Measurements from ENCODE around the gene FCAMR. TPM values are rescaled to one million over a fixed set of nuclear protein-coding genes. Genes with fewer than 3 reads are reported as not detected.

FCAMR gene
- 1 to 10 TPM in 2 of 4 donors, under 1 TPM in 2; 0.54 to 4.5 (median 0.91) TPM for polyA plus RNA-seq
- long read RNA-seq, donor 1, result 0 reads
- long read RNA-seq, donor 2, result 0 reads
- long read RNA-seq, donor 3, result 0 reads
- long read RNA-seq, donor 4, result 0 reads
- long read RNA-seq, donor 5, result 0 reads
- long read RNA-seq, donor 6, result 0 reads
- long read RNA-seq, donor 7, result 0 reads
- long read RNA-seq, donor 8, result 0 reads
- long read RNA-seq, donor 9, partial matches to known transcripts, result 0 of 1 reads
- long read RNA-seq, donor 9, other reads (novel, unspliced or antisense), result 0 of 1 reads
- long read RNA-seq, donor 10, result 0 reads

- Histone ChIP-seq H3K9me3 (ENCODE audit: control insufficient read depth in 2 of 2, insufficient read depth in 1 of 2, low read depth in 1 of 2, low read length in 1 of 2) (no peaks in the 10 kb centered on the region), H3K27me3 (ENCODE audit: control insufficient read depth in 3 of 3, insufficient read depth in 3 of 3, low read length in 3 of 3) (no peaks in the 10 kb centered on the region), H3K4me1 (ENCODE audit: control insufficient read depth in 3 of 3, insufficient read depth in 2 of 3, low read depth in 1 of 3, low read length in 2 of 3) (peaks cover 31 to 87% (median 36%) of the 10 kb centered on the region in 3 donors), H3K4me3 (ENCODE audit: low read depth in 1 of 3, low read length in 3 of 3) (no peak within 1 kb of the TSS), H3K36me3 (ENCODE audit: control insufficient read depth in 3 of 3, insufficient read depth in 2 of 3, low read depth in 1 of 3, low read length in 3 of 3) (peaks cover 0 to 2% (median 0%) of the 10 kb centered on the region in 3 donors), H3K27ac (ENCODE audit: low read depth in 1 of 3, low read length in 2 of 3) (peak within 1 kb of the TSS; percentile 60 to 87 (median 83))
- WGBS, 3 donors, result 31 to 59% (median 36%) methylated on average over 2 of the region's 2 CpGs
- FAIRE-seq (no peak), DNase-seq (no peak)
Observed at GRCh38 chr1:206970446-206970845, at the start of gene FCAMR. Gene FCAMR (minus strand): TSS chr1:206970460. CDS start chr1:206970125, 335 bp downstream.

DNA sequence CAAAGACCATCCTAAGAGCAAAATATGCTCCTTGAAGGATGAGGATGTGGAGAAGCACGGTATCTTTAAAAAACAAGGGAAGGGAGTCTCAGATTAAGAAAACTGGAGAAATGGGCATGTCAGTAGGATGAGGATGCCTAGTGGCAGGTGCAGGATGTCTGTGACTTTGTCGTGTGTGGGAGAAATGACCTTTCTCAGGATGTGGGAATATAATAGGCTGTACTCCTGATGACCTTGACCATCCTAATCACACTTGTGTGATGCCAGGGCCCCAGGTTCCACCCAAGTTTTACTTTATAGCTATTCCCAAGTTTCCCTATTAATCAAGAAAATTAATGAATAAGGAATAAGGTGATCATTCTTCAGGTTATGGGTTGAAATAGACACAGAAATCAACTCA, 49.4 kb upstream of the FCAMR start:
- no peak for FAIRE-seq
- Histone ChIP-seq H3K27ac (ENCODE audit: low read depth in 1 of 3, low read length in 2 of 3) (peak overlapping the region in 1 of 3 donors; percentile 78), H3K4me3 (ENCODE audit: low read depth in 1 of 3, low read length in 3 of 3) (no peak overlapping the region), H3K27me3 (ENCODE audit: control insufficient read depth in 3 of 3, insufficient read depth in 3 of 3, low read length in 3 of 3) (no peaks in the 10 kb centered on the region), H3K4me1 (ENCODE audit: control insufficient read depth in 3 of 3, insufficient read depth in 2 of 3, low read depth in 1 of 3, low read length in 2 of 3) (peaks cover 14 to 53% (median 16%) of the 10 kb centered on the region in 3 donors), H3K36me3 (ENCODE audit: control insufficient read depth in 3 of 3, insufficient read depth in 2 of 3, low read depth in 1 of 3, low read length in 3 of 3) (peaks cover 0 to 49% (median 16%) of the 10 kb centered on the region in 3 donors), H3K9me3 (ENCODE audit: control insufficient read depth in 2 of 2, insufficient read depth in 1 of 2, low read depth in 1 of 2, low read length in 1 of 2) (no peaks in the 10 kb centered on the region)
- WGBS, 3 donors, result 44 to 58% (median 54%) methylated on average over 2 of the region's 2 CpGs
- DNase-seq, result no peak

DNA sequence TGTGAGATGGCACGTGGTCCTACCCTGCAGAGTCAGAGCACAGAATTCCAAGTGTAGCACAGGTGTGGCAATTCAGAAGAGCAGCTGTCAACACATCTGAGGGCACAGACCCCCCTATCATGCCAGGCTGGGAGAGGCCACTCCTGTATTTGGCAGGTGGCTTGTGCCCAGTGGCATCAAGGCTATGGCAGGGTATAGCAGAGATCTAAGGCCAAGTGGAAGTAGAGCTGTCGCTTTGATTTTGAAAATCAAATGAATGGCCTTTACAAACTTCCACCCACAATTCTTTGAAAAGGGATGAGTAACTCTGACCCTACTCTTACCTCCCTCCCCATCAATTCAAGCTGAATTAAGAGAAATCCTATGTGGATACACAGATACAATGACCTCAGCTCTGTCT, 48.9 kb upstream of the FCAMR start:
- no peak for DNase-seq
- Histone ChIP-seq H3K27me3 (ENCODE audit: control insufficient read depth in 3 of 3, insufficient read depth in 3 of 3, low read length in 3 of 3) (no peaks in the 10 kb centered on the region), H3K36me3 (ENCODE audit: control insufficient read depth in 3 of 3, insufficient read depth in 2 of 3, low read depth in 1 of 3, low read length in 3 of 3) (peaks cover 0 to 44% (median 16%) of the 10 kb centered on the region in 3 donors), H3K4me1 (ENCODE audit: control insufficient read depth in 3 of 3, insufficient read depth in 2 of 3, low read depth in 1 of 3, low read length in 2 of 3) (peaks cover 10 to 48% (median 16%) of the 10 kb centered on the region in 3 donors), H3K9me3 (ENCODE audit: control insufficient read depth in 2 of 2, insufficient read depth in 1 of 2, low read depth in 1 of 2, low read length in 1 of 2) (no peaks in the 10 kb centered on the region), H3K4me3 (ENCODE audit: low read depth in 1 of 3, low read length in 3 of 3) (no peak overlapping the region), H3K27ac (ENCODE audit: low read depth in 1 of 3, low read length in 2 of 3) (peak overlapping the region in 2 of 3 donors; percentile 28 to 78)
- no peak for FAIRE-seq
- 90 to 92% (median 91%) methylated on average over 2 of the region's 2 CpGs for WGBS, 3 donors

DNA sequence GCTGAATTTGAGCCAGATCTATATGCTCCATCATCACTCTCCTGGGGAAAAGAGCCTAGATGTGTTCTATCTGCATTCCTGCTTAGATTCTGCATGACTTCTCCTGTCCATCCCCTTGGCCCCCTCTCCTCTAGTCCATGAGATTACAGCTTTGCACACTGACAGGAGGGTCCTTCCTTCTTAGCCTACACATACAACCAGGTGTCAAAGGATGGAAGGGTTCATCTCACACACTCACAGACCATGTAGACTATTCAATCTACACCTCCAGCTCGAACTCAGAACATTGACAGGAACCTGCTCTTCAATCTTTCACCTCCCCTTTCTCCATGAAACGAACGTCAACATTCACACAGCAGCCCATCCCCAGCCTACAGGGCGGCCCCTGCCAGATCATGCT, 48.4 kb upstream of the FCAMR start:
- H3K27ac ChIP-seq (ENCODE audit: low read depth in 1 of 3, low read length in 2 of 3), result peak overlapping the region in 2 of 3 donors; percentile 50 to 78
- H3K36me3 ChIP-seq (ENCODE audit: control insufficient read depth in 3 of 3, insufficient read depth in 2 of 3, low read depth in 1 of 3, low read length in 3 of 3), result peaks cover 0 to 41% (median 13%) of the 10 kb centered on the region in 3 donors
- DNase-seq (no peak), FAIRE-seq (no peak)
- H3K4me3 ChIP-seq (ENCODE audit: low read depth in 1 of 3, low read length in 3 of 3), result no peak overlapping the region
- H3K27me3 ChIP-seq (ENCODE audit: control insufficient read depth in 3 of 3, insufficient read depth in 3 of 3, low read length in 3 of 3), result no peaks in the 10 kb centered on the region
- WGBS, 3 donors, result 78 to 85% (median 80%) methylated on average over 4 of the region's 4 CpGs
- no peaks in the 10 kb centered on the region for H3K9me3 ChIP-seq (ENCODE audit: control insufficient read depth in 2 of 2, insufficient read depth in 1 of 2, low read depth in 1 of 2, low read length in 1 of 2)
- H3K4me1 ChIP-seq (ENCODE audit: control insufficient read depth in 3 of 3, insufficient read depth in 2 of 3, low read depth in 1 of 3, low read length in 2 of 3), result peaks cover 9 to 44% (median 11%) of the 10 kb centered on the region in 3 donors

DNA sequence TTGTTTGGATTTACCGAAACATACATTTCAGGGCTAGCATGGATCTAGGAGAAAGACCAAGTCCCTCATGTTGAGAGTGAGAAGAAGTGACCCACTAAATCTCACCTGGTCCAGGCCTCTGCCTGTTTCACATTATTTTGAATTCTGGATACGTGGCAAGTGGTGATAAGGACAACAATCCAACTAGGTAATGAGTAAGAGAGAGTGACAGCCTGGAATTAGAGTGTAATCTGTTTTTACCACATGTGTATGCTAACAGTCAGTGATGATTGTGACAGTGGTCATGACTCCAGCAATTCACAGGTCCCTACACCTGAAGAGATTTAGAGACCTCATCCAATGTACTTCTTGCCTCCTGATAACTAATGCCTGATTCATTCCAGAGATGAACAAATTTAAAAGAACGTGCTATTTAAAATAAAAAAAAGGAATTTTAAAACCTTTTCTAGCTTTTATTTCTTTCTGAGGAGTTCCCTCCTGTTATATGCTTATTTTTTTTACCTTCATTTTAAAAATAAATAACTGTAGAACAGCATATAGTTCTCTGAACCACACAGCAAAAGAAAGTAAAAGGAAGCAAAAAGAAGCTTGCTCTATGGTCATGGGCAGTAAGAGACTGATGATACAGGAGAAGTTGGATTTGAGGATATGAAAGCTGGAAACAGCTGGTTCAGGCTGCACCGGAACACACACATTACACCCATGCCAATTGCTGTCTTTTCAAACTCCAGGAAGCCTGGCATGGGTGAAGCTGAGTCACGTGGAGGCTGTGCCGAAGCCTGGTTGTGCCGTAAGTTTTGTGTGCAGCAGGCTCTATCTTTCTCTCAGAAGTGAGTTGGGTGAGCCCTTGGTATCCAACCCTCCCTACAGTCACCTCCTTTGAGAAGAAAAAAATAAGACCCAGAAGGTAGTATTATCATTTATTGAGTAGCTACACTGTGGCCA, 47.6 kb upstream of the FCAMR start:
- H3K27ac ChIP-seq (ENCODE audit: low read depth in 1 of 3, low read length in 2 of 3), result peak overlapping the region in 1 of 3 donors; percentile 8
- WGBS, 3 donors, result 29 to 54% (median 38%) methylated on average over 7 of the region's 7 CpGs
- H3K9me3 ChIP-seq (ENCODE audit: control insufficient read depth in 2 of 2, insufficient read depth in 1 of 2, low read depth in 1 of 2, low read length in 1 of 2), result no peaks in the 10 kb centered on the region
- H3K4me1 ChIP-seq (ENCODE audit: control insufficient read depth in 3 of 3, insufficient read depth in 2 of 3, low read depth in 1 of 3, low read length in 2 of 3), result peaks cover 4 to 35% (median 7%) of the 10 kb centered on the region in 3 donors
- DNase-seq (peak; percentile 60 to 61), FAIRE-seq (no peak)
- H3K36me3 ChIP-seq (ENCODE audit: control insufficient read depth in 3 of 3, insufficient read depth in 2 of 3, low read depth in 1 of 3, low read length in 3 of 3), result peaks cover 0 to 33% (median 8%) of the 10 kb centered on the region in 3 donors
- H3K27me3 ChIP-seq (ENCODE audit: control insufficient read depth in 3 of 3, insufficient read depth in 3 of 3, low read length in 3 of 3), result no peaks in the 10 kb centered on the region
- no peak overlapping the region for H3K4me3 ChIP-seq (ENCODE audit: low read depth in 1 of 3, low read length in 3 of 3)

DNA sequence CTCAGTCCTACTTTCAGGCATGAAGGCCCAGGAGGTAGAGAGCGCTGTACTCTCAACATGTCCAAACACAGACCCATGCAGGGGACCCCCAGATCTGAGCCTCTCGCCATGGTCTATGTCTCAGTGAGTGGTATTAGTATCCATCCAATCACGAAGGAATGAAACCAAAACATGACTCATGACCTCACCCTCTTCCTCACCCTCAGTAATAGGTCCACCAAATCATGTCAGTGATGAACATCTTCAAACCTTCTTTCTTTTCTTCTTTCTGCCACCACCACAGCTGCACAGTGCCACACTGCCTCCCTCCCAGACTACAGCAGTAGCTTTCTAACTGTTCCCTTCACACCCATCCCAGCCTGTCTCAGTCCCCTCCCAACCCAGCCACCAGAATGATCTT, 45.5 kb upstream of the FCAMR start:
- Histone ChIP-seq H3K4me3 (ENCODE audit: low read depth in 1 of 3, low read length in 3 of 3) (no peak overlapping the region), H3K36me3 (ENCODE audit: control insufficient read depth in 3 of 3, insufficient read depth in 2 of 3, low read depth in 1 of 3, low read length in 3 of 3) (peaks cover 0 to 12% (median 0%) of the 10 kb centered on the region in 3 donors), H3K4me1 (ENCODE audit: control insufficient read depth in 3 of 3, insufficient read depth in 2 of 3, low read depth in 1 of 3, low read length in 2 of 3) (peaks cover 2 to 18% (median 3%) of the 10 kb centered on the region in 3 donors), H3K9me3 (ENCODE audit: control insufficient read depth in 2 of 2, insufficient read depth in 1 of 2, low read depth in 1 of 2, low read length in 1 of 2) (no peaks in the 10 kb centered on the region), H3K27me3 (ENCODE audit: control insufficient read depth in 3 of 3, insufficient read depth in 3 of 3, low read length in 3 of 3) (no peaks in the 10 kb centered on the region), H3K27ac (ENCODE audit: low read depth in 1 of 3, low read length in 2 of 3) (no peak overlapping the region)
- FAIRE-seq (no peak), DNase-seq (no peak)
- WGBS, 3 donors, result 80 to 86% (median 82%) methylated on average over 3 of the region's 3 CpGs

DNA sequence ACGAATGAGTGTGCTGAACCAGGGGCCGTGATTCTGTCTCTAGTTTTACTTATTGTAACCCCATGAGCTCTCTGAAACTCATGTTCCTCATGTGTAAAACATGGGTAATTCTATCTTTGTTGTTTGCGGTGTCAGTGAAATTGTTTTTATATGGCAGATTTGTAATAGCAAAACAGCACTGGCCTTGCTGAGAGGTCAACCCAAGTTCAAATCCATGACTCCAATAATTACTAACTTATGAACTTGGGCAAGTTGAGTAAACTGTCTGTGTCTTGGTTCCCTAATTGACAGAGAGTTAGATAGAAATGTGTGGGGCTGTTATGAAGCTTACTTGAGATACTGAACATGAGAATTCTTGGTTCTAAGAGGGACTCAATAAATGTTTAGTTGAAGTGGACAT, 44.5 kb upstream of the FCAMR start:
- 76 to 98% (median 85%) methylated on average over 3 of the region's 3 CpGs for WGBS, 3 donors
- no peak for FAIRE-seq

DNA sequence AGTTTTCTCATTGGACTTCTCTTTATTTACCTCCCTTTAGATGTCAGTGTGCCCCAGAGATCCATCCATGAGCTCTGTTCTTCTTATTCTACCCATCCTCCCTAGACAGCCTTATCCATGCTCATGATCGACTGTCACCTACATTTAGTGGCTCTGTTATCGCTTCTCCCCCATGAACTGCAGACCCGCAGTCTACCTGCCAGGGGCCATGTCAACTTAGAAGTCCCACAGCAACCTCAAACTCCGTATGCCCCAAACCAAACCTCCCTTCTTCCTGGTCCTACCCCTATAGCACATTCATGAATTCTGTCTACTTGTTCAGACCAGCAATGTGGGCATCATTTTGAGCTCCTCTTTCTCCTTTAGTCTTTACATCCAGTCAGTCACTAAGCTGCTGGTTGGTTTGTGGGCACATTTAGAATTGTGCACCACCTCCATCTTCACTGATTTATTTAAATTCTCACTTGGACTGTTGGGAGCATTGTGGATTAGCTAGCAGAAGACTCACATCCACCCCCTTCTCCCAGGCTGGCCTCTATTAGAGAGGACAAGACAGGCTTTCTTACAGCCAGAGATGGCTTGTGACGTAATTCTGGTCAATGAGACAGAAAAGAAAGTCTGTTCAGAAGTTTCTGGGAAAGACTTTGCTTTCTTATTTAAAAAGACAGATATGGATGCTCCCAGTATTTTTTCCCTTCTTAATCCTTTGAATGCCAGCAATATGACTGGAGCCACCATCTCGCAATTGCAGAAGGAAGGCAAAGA, 43.2 kb upstream of the FCAMR start:
- 66 to 72% (median 71%) methylated on average over 6 of the region's 6 CpGs for WGBS, 3 donors
- H3K27me3 ChIP-seq (ENCODE audit: control insufficient read depth in 3 of 3, insufficient read depth in 3 of 3, low read length in 3 of 3), result no peaks in the 10 kb centered on the region

More for the DNA sequence above, 44.5 kb upstream of the FCAMR start:
- Histone ChIP-seq H3K4me3 (ENCODE audit: low read depth in 1 of 3, low read length in 3 of 3) (no peak overlapping the region), H3K4me1 (ENCODE audit: control insufficient read depth in 3 of 3, insufficient read depth in 2 of 3, low read depth in 1 of 3, low read length in 2 of 3) (peaks cover 0 to 18% (median 7%) of the 10 kb centered on the region in 3 donors), H3K36me3 (ENCODE audit: control insufficient read depth in 3 of 3, insufficient read depth in 2 of 3, low read depth in 1 of 3, low read length in 3 of 3) (peaks cover 0 to 7% (median 0%) of the 10 kb centered on the region in 3 donors), H3K27ac (ENCODE audit: low read depth in 1 of 3, low read length in 2 of 3) (no peak overlapping the region), H3K9me3 (ENCODE audit: control insufficient read depth in 2 of 2, insufficient read depth in 1 of 2, low read depth in 1 of 2, low read length in 1 of 2) (no peaks in the 10 kb centered on the region), H3K27me3 (ENCODE audit: control insufficient read depth in 3 of 3, insufficient read depth in 3 of 3, low read length in 3 of 3) (no peaks in the 10 kb centered on the region)
- no peak for DNase-seq

More for the DNA sequence above, 43.2 kb upstream of the FCAMR start:
- FAIRE-seq (no peak), DNase-seq (no peak)
- Histone ChIP-seq H3K36me3 (ENCODE audit: control insufficient read depth in 3 of 3, insufficient read depth in 2 of 3, low read depth in 1 of 3, low read length in 3 of 3) (peaks cover 0 to 4% (median 0%) of the 10 kb centered on the region in 3 donors), H3K4me1 (ENCODE audit: control insufficient read depth in 3 of 3, insufficient read depth in 2 of 3, low read depth in 1 of 3, low read length in 2 of 3) (peaks cover 0 to 26% (median 15%) of the 10 kb centered on the region in 3 donors), H3K4me3 (ENCODE audit: low read depth in 1 of 3, low read length in 3 of 3) (no peak overlapping the region), H3K9me3 (ENCODE audit: control insufficient read depth in 2 of 2, insufficient read depth in 1 of 2, low read depth in 1 of 2, low read length in 1 of 2) (no peaks in the 10 kb centered on the region), H3K27ac (ENCODE audit: low read depth in 1 of 3, low read length in 2 of 3) (no peak overlapping the region)

Measured in small intestine (tissue), 16 donors.